MCF 10A (cell line): Measurements from ENCODE around the gene PPP1R13L. TPM values are rescaled to one million over a fixed set of nuclear protein-coding genes. Genes with fewer than 3 reads are reported as not detected.

Experiments used
- BruUV-seq: library from RNA; stranded (reverse); fragments of 400-500 nt; replicated peaks from 2 replicates; lab custom pipeline; 2021; lab: Mats Ljungman, UMichigan
- CTCF ChIA-PET: fragments of 300-600 bp; sonication (Branson Sonifier 250); formaldehyde crosslinking; extraction: SDS; loops from one replicate; lab custom pipeline; 2021; ENCODE audit warnings: antibody characterized with exemption, inconsistent platforms; lab: Yijun Ruan, JAX
- POLR2A ChIA-PET: fragments of 300-600, 350-650 bp; sonication (Branson Sonifier 250); formaldehyde crosslinking; extraction: SDS; loops from one replicate; lab custom pipeline; 2020; ENCODE audit warnings: antibody characterized with exemption, inconsistent platforms; lab: Yijun Ruan, JAX
- DNase-seq: peaks from one replicate; pipeline ENCODE4 v3.0.0-alpha.2; 2018; ENCODE audit not compliant: unreplicated experiment
- H3K27ac Mint-ChIP-seq: one replicate; pipeline ENCODE4 v1.8.0; 2022; ENCODE audit warnings: mild to moderate bottlenecking, low read depth, mixed read lengths; ENCODE audit not compliant: unreplicated experiment
- H3K27me3 Mint-ChIP-seq: one replicate; pipeline ENCODE4 v1.8.0; 2022; ENCODE audit warnings: mixed read lengths; ENCODE audit not compliant: insufficient read depth, unreplicated experiment
- H3K36me3 Mint-ChIP-seq: one replicate; pipeline ENCODE4 v1.8.0; 2022; ENCODE audit warnings: mild to moderate bottlenecking, moderate library complexity, mixed read lengths; ENCODE audit not compliant: insufficient read depth, unreplicated experiment
- H3K4me1 Mint-ChIP-seq: one replicate; pipeline ENCODE4 v1.8.0; 2022; ENCODE audit warnings: mixed read lengths; ENCODE audit not compliant: insufficient read depth, unreplicated experiment
- H3K4me3 Mint-ChIP-seq: one replicate; pipeline ENCODE4 v1.8.0; 2022; ENCODE audit warnings: mild to moderate bottlenecking, moderate library complexity, mixed read lengths; ENCODE audit not compliant: unreplicated experiment
- H3K9me3 Mint-ChIP-seq: one replicate; pipeline ENCODE4 v1.8.0; 2022; ENCODE audit warnings: mixed read lengths; ENCODE audit not compliant: unreplicated experiment
- CTCF ChIP-seq: fragments of 200-600 bp; IDR thresholded peaks from one replicate; pipeline ENCODE4 v1.8.0; 2022; ENCODE audit warnings: antibody characterized with exemption, mild to moderate bottlenecking; ENCODE audit not compliant: unreplicated experiment
- intact Hi-C: fragments of 100-400 bp; cut with micrococcal nuclease; formaldehyde crosslinking; loops from 2 replicates; pipeline ENCODE4 v1.14.1; 2022
- total RNA-seq: library from RNA; stranded (reverse); gene quantifications from 2 replicates; pipeline ENCODE4 v1.2.3, GENCODE V29; 2022

PPP1R13L gene
- total RNA-seq, 1 experiment from 2014 or later: 161 TPM

- intact Hi-C loops: no loop called here
- ChIA-PET CTCF (interaction anchor here (0.5 to 0.6 kb wide), 2 partner anchors 297 to 621 kb away, joined by 3 read pairs; no protein-coding TSS in a partner anchor), POLR2A (interaction anchor here (0.6 to 1.0 kb wide), 2 partner anchors 8 to 122 kb away, joined by 3 read pairs; no protein-coding TSS in a partner anchor)
- peaks cover 6% of the 10 kb centered on the region for H3K4me1 Mint-ChIP-seq
- H3K4me3 Mint-ChIP-seq: no peak overlapping the region
- H3K27ac Mint-ChIP-seq: no peak overlapping the region
- no peaks in the 10 kb centered on the region for H3K36me3 Mint-ChIP-seq
- TF ChIP-seq CTCF: no peak
- no peaks in the 10 kb centered on the region for H3K27me3 Mint-ChIP-seq
- no peaks in the 10 kb centered on the region for H3K9me3 Mint-ChIP-seq
- no peak for DNase-seq
- no TSS peak for BruUV-seq
These were observed 60.0 kb downstream of the PPP1R13L start for GRCh38 chr19:45344621-45345505.

- intact Hi-C loops: no loop called here
- H3K36me3 Mint-ChIP-seq: no peaks in the 10 kb centered on the region
- ChIA-PET POLR2A (no interaction called here), CTCF (no interaction called here)
- DNase-seq: no peak
- no peak overlapping the region for H3K27ac Mint-ChIP-seq
- TF ChIP-seq CTCF: no peak
- no peaks in the 10 kb centered on the region for H3K9me3 Mint-ChIP-seq
- no peaks in the 10 kb centered on the region for H3K27me3 Mint-ChIP-seq
- BruUV-seq: no TSS peak
- peaks cover 6% of the 10 kb centered on the region for H3K4me1 Mint-ChIP-seq
- H3K4me3 Mint-ChIP-seq: no peak overlapping the region
These were observed 62.0 kb downstream of the PPP1R13L start for GRCh38 chr19:45342911-45343310.

GRCh38 chr19:45340899-45341453 lies 63.9 kb downstream of the PPP1R13L start:
- CTCF ChIA-PET: interaction anchor here (1.0 kb wide), 1 partner anchor 145 kb away, joined by 3 read pairs; no protein-coding TSS in a partner anchor
- TF ChIP-seq CTCF: no peak
- Mint-ChIP-seq H3K27me3 (no peaks in the 10 kb centered on the region), H3K4me3 (no peak overlapping the region), H3K4me1 (peaks cover 6% of the 10 kb centered on the region), H3K9me3 (no peaks in the 10 kb centered on the region), H3K36me3 (no peaks in the 10 kb centered on the region), H3K27ac (no peak overlapping the region)
- no TSS peak for BruUV-seq
- no peak for DNase-seq
- POLR2A ChIA-PET: interaction anchor here (1.3 kb wide), 1 partner anchor 28 kb away, joined by 3 read pairs; no protein-coding TSS in a partner anchor
- intact Hi-C loops: no loop called here

GRCh38 chr19:45340232-45340898 lies 64.5 kb downstream of the PPP1R13L start, which contains the start of gene KLC3:
Gene KLC3 (plus strand): TSS chr19:45340750. CDS start chr19:45345542, 4,792 bp downstream.
- ChIA-PET POLR2A (no interaction called here), CTCF (no interaction called here)
- peaks cover 5% of the 10 kb centered on the region for H3K4me1 Mint-ChIP-seq
- H3K27ac Mint-ChIP-seq: no peak within 1 kb of the TSS
- BruUV-seq: no TSS peak
- no peaks in the 10 kb centered on the region for H3K36me3 Mint-ChIP-seq
- intact Hi-C loops: no loop called here
- no peak within 1 kb of the TSS for H3K4me3 Mint-ChIP-seq
- TF ChIP-seq CTCF: no peak
- H3K27me3 Mint-ChIP-seq: no peaks in the 10 kb centered on the region
- peak; percentile 47 for DNase-seq
- no peaks in the 10 kb centered on the region for H3K9me3 Mint-ChIP-seq
